Heart left ventricle (tissue), 13 donors: Measurements from ENCODE around the gene IPMK.

Source experiments
- POLR2A ChIP-seq, 2 donors: fragments of 450-650 bp; IDR thresholded peaks; one replicate each; pipeline ENCODE4 v1.6.1; 2017; ENCODE audit warnings: antibody characterized with exemption in 2 of 2, mild to moderate bottlenecking in 2 of 2, moderate library complexity in 2 of 2
- TF ChIP-seq, protein P1 (sequence below), 12 donors: fragments of 200-600 bp; sonication (generic) in 4 of 12; IDR thresholded peaks; one replicate each; pipeline versions ENCODE4 v1.5.0 to v1.8.0; 2018 to 2022; ENCODE audit warnings: antibody characterized with exemption in 12 of 12, mild to moderate bottlenecking in 5 of 12
- donor health status: ischemic (EF 13 %, LVEDD 7.1; RV severe dilation, severe dysfunction).
- donor health status: DM: no; HTN: yes; CAD: no.
- donor health status: DM: no; HTN: no; CAD: no.
- donor health status: ischemic (EF 25% LVEDD 6.9; RV normal size, moderate dysfunction).
- donor health status: ischemic (EF 25% LVEDD 5.7; RV mildly dilated, moderate dysfunction).
- donor health status: ischemic (EF 35%, LVEDD 5.7; RV mildly dilated, moderate dysfunction).
- donor health status: nonischemic (EF 11% LVEDD 7.7; RV severe dilation, severe dysfunction).
- donor health status: DM: yes; HTN: yes; CAD: no.
- donor health status: PGD.
- donor health status: ischemic (EF 29% LVEDD 5.4; RV normal size, mild dysfunction).
- donor health status: nonischemic (EF 23%, LVEDD 6.1; RV moderate dilation, normal function).

DNA sequence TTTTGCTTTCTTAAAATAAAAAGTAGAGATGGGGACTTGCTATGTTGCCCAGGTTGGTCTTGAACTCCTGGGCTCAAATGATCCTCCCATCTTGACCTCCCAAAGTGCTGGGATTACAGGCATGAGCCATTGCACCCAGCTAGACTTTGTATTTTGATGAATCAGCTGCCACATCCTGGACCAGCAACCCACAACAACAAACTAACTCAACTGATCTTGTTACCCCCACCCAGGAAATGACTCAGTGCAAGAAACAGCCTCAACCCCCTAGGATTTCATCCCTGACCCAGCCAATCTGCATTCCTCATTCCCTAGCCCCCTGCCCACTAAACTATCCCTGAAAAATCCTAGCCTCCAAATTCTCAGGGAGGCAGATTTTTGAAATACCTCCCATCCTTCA lies 123.8 kb downstream of the IPMK start:
- TF ChIP-seq, protein P1, sequence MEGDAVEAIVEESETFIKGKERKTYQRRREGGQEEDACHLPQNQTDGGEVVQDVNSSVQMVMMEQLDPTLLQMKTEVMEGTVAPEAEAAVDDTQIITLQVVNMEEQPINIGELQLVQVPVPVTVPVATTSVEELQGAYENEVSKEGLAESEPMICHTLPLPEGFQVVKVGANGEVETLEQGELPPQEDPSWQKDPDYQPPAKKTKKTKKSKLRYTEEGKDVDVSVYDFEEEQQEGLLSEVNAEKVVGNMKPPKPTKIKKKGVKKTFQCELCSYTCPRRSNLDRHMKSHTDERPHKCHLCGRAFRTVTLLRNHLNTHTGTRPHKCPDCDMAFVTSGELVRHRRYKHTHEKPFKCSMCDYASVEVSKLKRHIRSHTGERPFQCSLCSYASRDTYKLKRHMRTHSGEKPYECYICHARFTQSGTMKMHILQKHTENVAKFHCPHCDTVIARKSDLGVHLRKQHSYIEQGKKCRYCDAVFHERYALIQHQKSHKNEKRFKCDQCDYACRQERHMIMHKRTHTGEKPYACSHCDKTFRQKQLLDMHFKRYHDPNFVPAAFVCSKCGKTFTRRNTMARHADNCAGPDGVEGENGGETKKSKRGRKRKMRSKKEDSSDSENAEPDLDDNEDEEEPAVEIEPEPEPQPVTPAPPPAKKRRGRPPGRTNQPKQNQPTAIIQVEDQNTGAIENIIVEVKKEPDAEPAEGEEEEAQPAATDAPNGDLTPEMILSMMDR (IDR thresholded peaks at IDR 0.05): no peak
- TF ChIP-seq POLR2A (IDR thresholded peaks at IDR 0.05): no peak
